Measurements from ENCODE around the gene LGALS16.

GRCh38 chr19:39698535-39698934 lies 42.8 kb downstream of the LGALS16 start:
- TF ChIP-seq EP300 (IDR thresholded peaks at IDR 0.05): no peak
- no peak for TF ChIP-seq POLR2A (IDR thresholded peaks at IDR 0.05)
- TF ChIP-seq CTCF (IDR thresholded peaks at IDR 0.05): no peak

Data from suprapubic skin (tissue), 3 donors.